ENCODE data around the gene CREB3L4.

DNA sequence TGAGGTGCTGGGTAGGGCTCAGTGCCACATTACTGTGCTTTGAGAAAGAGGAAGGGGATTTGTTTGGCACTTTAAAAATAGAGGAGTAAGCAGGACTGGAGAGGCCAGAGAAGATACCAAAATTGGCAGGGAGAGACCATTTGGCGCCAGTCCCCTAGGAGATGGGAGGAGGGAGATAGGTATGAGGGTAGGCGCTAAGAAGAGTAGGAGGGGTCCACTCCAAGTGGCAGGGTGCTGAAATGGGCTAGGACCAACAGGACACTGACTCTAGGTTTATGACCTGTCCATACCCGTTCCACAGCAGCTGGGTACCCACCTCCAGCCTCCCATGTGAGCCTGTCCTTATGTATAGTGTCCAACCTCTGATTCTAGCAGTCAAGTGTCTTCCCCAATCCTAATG is 8.2 kb upstream of the CREB3L4 start:
- TF ChIP-seq SUZ12 (IDR thresholded peaks at IDR 0.05; ENCODE audit: extremely low read depth, insufficient read depth, insufficient read length), result no peak
- TF ChIP-seq ZNF274 (IDR thresholded peaks at IDR 0.05; ENCODE audit: low read depth, low read length), result no peak
- no peak for TF ChIP-seq YY1 (IDR thresholded peaks at IDR 0.05; ENCODE audit: insufficient read depth, insufficient read length)
